ENCODE measurements around the gene AQP2. TPM values are rescaled to one million over a fixed set of nuclear protein-coding genes. Genes with fewer than 3 reads are reported as not detected.

Gene AQP2
- total RNA-seq, 4 donors from 2014 or later: not detected

GRCh38 chr12:49955899-49956662 lies 5.5 kb downstream of the AQP2 start:
- peaks cover 30 to 40% (median 32%) of the 10 kb centered on the region in 3 donors for H3K27me3 ChIP-seq
- no peak overlapping the region for H3K4me3 ChIP-seq
- H3K4me1 ChIP-seq: no peaks in the 10 kb centered on the region
- H3K9me3 ChIP-seq: no peaks in the 10 kb centered on the region
- ATAC-seq (no peak), DNase-seq (no peak)
- no peak for TF ChIP-seq POLR2A (IDR thresholded peaks at IDR 0.05)
- no peak for TF ChIP-seq CTCF (IDR thresholded peaks at IDR 0.05 in 4 of 5, conservative IDR thresholded peaks at IDR 0.05 in 1 of 5)
- no peak overlapping the region for H3K27ac ChIP-seq
- in situ Hi-C loops (cut with MboI; ENCODE audit: low sequenced_read_pairs in 4 of 4): no loop called here
- intact Hi-C loops (cut with DNase I; ENCODE audit: low total_unique reads): no loop called here
- H3K36me3 ChIP-seq: no peaks in the 10 kb centered on the region

GRCh38 chr12:49956663-49957569 lies 6.4 kb downstream of the AQP2 start:
- no peak for ATAC-seq
- DNase-seq: no peak
- in situ Hi-C loops (cut with MboI; ENCODE audit: low sequenced_read_pairs in 4 of 4) (no loop called here), intact Hi-C loops (cut with DNase I; ENCODE audit: low total_unique reads) (no loop called here)
- Histone ChIP-seq H3K27ac (no peak overlapping the region), H3K9me3 (no peaks in the 10 kb centered on the region), H3K27me3 (peaks cover 32 to 44% (median 34%) of the 10 kb centered on the region in 3 donors), H3K4me3 (no peak overlapping the region), H3K4me1 (no peaks in the 10 kb centered on the region), H3K36me3 (no peaks in the 10 kb centered on the region)
- no peak for TF ChIP-seq POLR2A (IDR thresholded peaks at IDR 0.05)
- TF ChIP-seq CTCF (IDR thresholded peaks at IDR 0.05 in 4 of 5, conservative IDR thresholded peaks at IDR 0.05 in 1 of 5): no peak

GRCh38 chr12:49957570-49957967 lies 7.0 kb downstream of the AQP2 start:
- in situ Hi-C loops (cut with MboI; ENCODE audit: low sequenced_read_pairs in 4 of 4): no loop called here

More at GRCh38 chr12:49957570-49957967, 7.0 kb downstream of the AQP2 start:
- Histone ChIP-seq H3K27ac (no peak overlapping the region), H3K36me3 (no peaks in the 10 kb centered on the region), H3K27me3 (peaks cover 32 to 51% (median 38%) of the 10 kb centered on the region in 3 donors), H3K4me1 (no peaks in the 10 kb centered on the region), H3K9me3 (no peaks in the 10 kb centered on the region), H3K4me3 (no peak overlapping the region)
- DNase-seq (no peak), ATAC-seq (no peak)
- intact Hi-C loops (cut with DNase I; ENCODE audit: low total_unique reads): no loop called here
- TF ChIP-seq CTCF (IDR thresholded peaks at IDR 0.05 in 4 of 5, conservative IDR thresholded peaks at IDR 0.05 in 1 of 5) (no peak), POLR2A (IDR thresholded peaks at IDR 0.05) (no peak)
